ENCODE measurements around the gene PLB1. TPM values are rescaled to one million over a fixed set of nuclear protein-coding genes. Genes with fewer than 3 reads are reported as not detected.

Gene PLB1
- total RNA-seq, 2 experiments from 2014 or later, result 0.25 to 0.50 TPM

DNA sequence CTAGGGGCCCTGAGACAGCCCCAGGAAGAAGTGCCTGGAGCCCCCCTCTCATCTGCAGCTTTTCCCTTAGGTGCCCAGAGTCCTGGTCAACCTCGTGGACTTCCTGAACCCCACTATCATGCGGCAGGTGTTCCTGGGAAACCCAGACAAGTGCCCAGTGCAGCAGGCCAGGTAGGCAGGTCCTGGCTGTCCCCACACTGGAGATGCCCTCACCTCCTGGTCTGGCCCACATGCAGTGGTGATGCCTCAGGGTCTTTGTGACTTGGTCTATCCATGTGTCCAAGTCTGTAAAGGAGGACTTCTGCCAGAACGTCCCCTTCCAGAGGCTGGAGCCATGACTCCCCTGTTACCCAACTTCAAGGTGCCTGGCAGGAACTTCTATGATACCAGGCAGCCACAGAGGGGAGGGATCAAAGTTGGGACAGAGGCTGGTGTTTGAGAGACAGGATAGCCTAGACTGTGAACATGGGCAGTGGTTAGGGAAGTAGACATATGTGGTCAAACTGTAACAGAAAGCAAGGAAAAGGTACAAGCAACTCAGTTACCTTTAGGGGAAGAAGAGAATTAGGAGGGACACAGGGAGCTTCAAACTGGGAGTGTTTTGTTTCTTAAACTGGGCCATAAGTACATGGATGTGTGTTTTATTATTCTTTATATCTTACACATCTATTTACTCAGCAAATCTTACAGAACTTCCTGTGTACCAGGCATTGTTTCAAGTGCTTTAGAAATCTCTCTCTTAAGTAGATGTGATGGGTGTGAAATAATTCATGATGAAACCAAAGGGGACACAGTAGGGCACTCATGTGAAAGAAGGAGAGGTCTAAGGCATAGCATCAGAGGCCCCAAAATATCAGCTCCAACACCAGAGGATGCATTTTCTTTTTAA lies 107.1 kb downstream of the PLB1 start:
- ATAC-seq (no peak), DNase-seq (no peak)
- H3K4me1 Mint-ChIP-seq (ENCODE audit: low read depth), result peaks cover 2% of the 10 kb centered on the region
- no peaks in the 10 kb centered on the region for H3K27me3 Mint-ChIP-seq
- no peak overlapping the region for H3K27ac Mint-ChIP-seq
- H3K9me3 Mint-ChIP-seq, result no peaks in the 10 kb centered on the region
- intact Hi-C loops (cut with micrococcal nuclease), result no loop called here
- TF ChIP-seq CTCF (IDR thresholded peaks at IDR 0.05), result no peak
- no peak overlapping the region for H3K4me3 Mint-ChIP-seq
- H3K36me3 Mint-ChIP-seq (ENCODE audit: low read depth), result no peaks in the 10 kb centered on the region
- POLR2A ChIA-PET, result no interaction called here
- CTCF ChIA-PET, result interaction anchor here (15.8 kb wide), 1 partner anchor 8 kb away, joined by 122 read pairs; no protein-coding TSS in a partner anchor

- POLR2A ChIA-PET, result no interaction called here
- Mint-ChIP-seq H3K4me3 (no peak overlapping the region), H3K27me3 (no peaks in the 10 kb centered on the region), H3K36me3 (ENCODE audit: low read depth) (no peaks in the 10 kb centered on the region), H3K9me3 (no peaks in the 10 kb centered on the region), H3K4me1 (ENCODE audit: low read depth) (peaks cover 2% of the 10 kb centered on the region), H3K27ac (no peak overlapping the region)
- ATAC-seq (no peak), DNase-seq (no peak)
- CTCF ChIA-PET, result interaction anchor here (15.8 kb wide), 1 partner anchor 8 kb away, joined by 122 read pairs; no protein-coding TSS in a partner anchor
- intact Hi-C loops (cut with micrococcal nuclease), result no loop called here
- TF ChIP-seq CTCF (IDR thresholded peaks at IDR 0.05), result no peak
Measured at GRCh38 chr2:28603821-28604220, 108.0 kb downstream of the PLB1 start.

GRCh38 chr2:28604284-28604843 lies 108.5 kb downstream of the PLB1 start:
- CTCF ChIA-PET, result interaction anchor here (15.8 kb wide), 1 partner anchor 9 kb away, joined by 122 read pairs; no protein-coding TSS in a partner anchor
- ATAC-seq, result no peak
- Mint-ChIP-seq H3K36me3 (ENCODE audit: low read depth) (no peaks in the 10 kb centered on the region), H3K27me3 (no peaks in the 10 kb centered on the region), H3K9me3 (no peaks in the 10 kb centered on the region), H3K4me1 (ENCODE audit: low read depth) (peaks cover 5% of the 10 kb centered on the region), H3K27ac (no peak overlapping the region), H3K4me3 (no peak overlapping the region)
- no peak for DNase-seq
- no peak for TF ChIP-seq CTCF (IDR thresholded peaks at IDR 0.05)
- POLR2A ChIA-PET, result interaction anchor here (1.1 kb wide), 1 partner anchor 11 kb away, joined by 3 read pairs; no protein-coding TSS in a partner anchor
- intact Hi-C loops (cut with micrococcal nuclease), result no loop called here

DNA sequence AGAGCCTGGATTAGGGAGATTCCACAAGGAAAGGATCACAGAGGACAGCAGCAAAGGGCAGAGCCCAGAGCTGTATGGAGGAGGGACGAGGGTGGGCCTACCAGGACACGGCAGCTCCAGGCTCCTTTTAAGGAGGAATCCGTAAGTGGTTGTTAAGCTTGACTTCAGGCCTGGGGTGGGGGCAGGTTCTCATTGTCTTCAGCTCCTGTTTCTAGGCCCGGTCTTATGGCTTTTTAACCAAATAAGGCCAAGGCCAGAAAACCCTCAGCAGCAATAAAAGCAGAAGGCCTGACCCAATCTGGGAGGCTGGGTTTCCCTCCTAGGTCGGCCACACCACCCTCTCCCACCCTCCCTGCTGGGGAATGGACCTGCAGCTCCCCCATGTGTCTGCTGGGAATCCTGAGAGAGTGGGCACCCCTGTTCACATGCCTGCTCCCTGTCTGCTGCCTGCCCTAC lies 111.2 kb downstream of the PLB1 start:
- intact Hi-C loops (cut with micrococcal nuclease), result no loop called here
- no peak overlapping the region for H3K27ac Mint-ChIP-seq
- H3K27me3 Mint-ChIP-seq, result no peaks in the 10 kb centered on the region
- TF ChIP-seq CTCF (IDR thresholded peaks at IDR 0.05), result no peak
- CTCF ChIA-PET, result interaction anchor here (1.1 to 15.8 kb wide), 2 partner anchors 12 to 40 kb away, joined by 3 to 122 read pairs; no protein-coding TSS in a partner anchor
- H3K36me3 Mint-ChIP-seq (ENCODE audit: low read depth), result no peaks in the 10 kb centered on the region
- H3K4me1 Mint-ChIP-seq (ENCODE audit: low read depth), result peaks cover 24% of the 10 kb centered on the region
- POLR2A ChIA-PET, result interaction anchor here (1.5 to 1.8 kb wide), 2 partner anchors 9 to 11 kb away, joined by 6 read pairs; no protein-coding TSS in a partner anchor
- H3K4me3 Mint-ChIP-seq, result no peak overlapping the region
- ATAC-seq, result no peak
- DNase-seq, result no peak
- H3K9me3 Mint-ChIP-seq, result no peaks in the 10 kb centered on the region
